Loucy (cell line): ENCODE data around the gene ARGFX.

Experiments used
- H2AFZ ChIP-seq: fragments of 200-600 bp; sonication (generic); 2 replicates; pipeline ENCODE4 v1.6.0; 2016; ENCODE audit warnings: antibody characterized with exemption, mild to moderate bottlenecking, low read length, moderate library complexity
- H3F3A ChIP-seq: fragments of 200-600 bp; 2 replicates; pipeline ENCODE4 v1.6.0; 2016; ENCODE audit warnings: antibody characterized with exemption, low read depth, mild to moderate bottlenecking
- H3K27me3 ChIP-seq: fragments of 200-600 bp; sonication (generic); 2 replicates; pipeline ENCODE4 v1.6.1; 2014; ENCODE audit warnings: low read length, mild to moderate bottlenecking; ENCODE audit not compliant: insufficient read depth, poor library complexity, severe bottlenecking
- H3K36me3 ChIP-seq: fragments of 200-600 bp; sonication (generic); 2 replicates; pipeline ENCODE4 v1.6.1; 2016; ENCODE audit warnings: low read length; ENCODE audit not compliant: insufficient read depth
- H3K4me1 ChIP-seq: fragments of 200-600 bp; sonication (generic); 2 replicates; pipeline ENCODE4 v1.5.1; 2014; ENCODE audit warnings: low read length, mild to moderate bottlenecking; ENCODE audit not compliant: insufficient read depth, poor library complexity, severe bottlenecking
- H3K4me2 ChIP-seq: fragments of 200-600 bp; sonication (generic); 2 replicates; pipeline ENCODE4 v1.6.0; 2014; ENCODE audit warnings: antibody characterized with exemption, low read length, low read depth, mild to moderate bottlenecking; ENCODE audit not compliant: poor library complexity, severe bottlenecking
- H3K4me3 ChIP-seq: fragments of 200-600 bp; sonication (generic); 2 replicates; pipeline ENCODE4 v1.5.1; 2014; ENCODE audit warnings: low read length, mild to moderate bottlenecking, mixed read lengths; ENCODE audit not compliant: poor library complexity, severe bottlenecking
- H3K79me2 ChIP-seq: fragments of 200-600 bp; sonication (generic); 2 replicates; pipeline ENCODE4 v1.6.1; 2014; ENCODE audit warnings: low read length; ENCODE audit not compliant: insufficient read depth
- H3K9ac ChIP-seq: fragments of 200-600 bp; sonication (generic); 2 replicates; pipeline ENCODE4 v1.6.0; 2014; ENCODE audit warnings: mild to moderate bottlenecking, low read depth, low read length, moderate library complexity; ENCODE audit not compliant: poor library complexity, severe bottlenecking
- H3K9me2 ChIP-seq: fragments of 200-600 bp; sonication (generic); replicated peaks from 2 replicates; pipeline ENCODE4 v1.6.1; 2016; ENCODE audit warnings: low read depth, low read length, mixed read lengths
- H3K9me3 ChIP-seq: fragments of 200-600 bp; sonication (generic); 2 replicates; pipeline ENCODE4 v1.6.1; 2014; ENCODE audit warnings: mild to moderate bottlenecking, antibody characterized with exemption, low read length, low read depth; ENCODE audit not compliant: insufficient read depth
- H4K20me1 ChIP-seq: fragments of 200-600 bp; sonication (generic); 2 replicates; pipeline ENCODE4 v1.6.0; 2014; ENCODE audit warnings: antibody characterized with exemption, low read length, mild to moderate bottlenecking; ENCODE audit not compliant: insufficient read depth, poor library complexity, severe bottlenecking
- EZH2phosphoT487 ChIP-seq: fragments of 200-600 bp; IDR thresholded peaks from 2 replicates; pipeline ENCODE4 v1.6.1; 2018; ENCODE audit warnings: antibody characterized with exemption, mild to moderate bottlenecking, moderate library complexity, borderline replicate concordance
- TF ChIP-seq, protein P1 (sequence below): fragments of 200-600 bp; sonication (generic); conservative IDR thresholded peaks from 2 replicates; pipeline ENCODE4 v1.5.1; 2014; ENCODE audit warnings: mild to moderate bottlenecking, antibody characterized with exemption, low read length

The ARGFX gene

DNA sequence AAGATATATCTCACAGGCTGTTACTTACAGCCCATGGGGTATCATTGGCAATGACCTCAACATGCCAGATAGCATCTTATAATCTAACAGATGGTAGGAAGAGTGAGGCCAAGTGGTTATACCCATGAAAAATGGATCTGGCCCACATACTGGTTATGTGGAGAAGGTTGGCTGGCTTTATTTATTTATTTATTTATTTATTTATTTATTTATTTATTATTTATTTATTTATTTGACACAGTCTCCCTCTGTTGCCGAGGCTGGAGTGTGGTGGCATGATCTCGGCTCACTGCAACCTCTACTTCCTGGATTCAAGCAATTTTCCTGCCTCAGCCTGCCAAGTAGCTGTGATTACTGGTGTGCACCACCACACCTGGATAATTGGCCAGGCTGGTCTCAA lies 37.0 kb downstream of the ARGFX start:
- Histone ChIP-seq H4K20me1 (no peaks in the 10 kb centered on the region), H3F3A (no peaks in the 10 kb centered on the region), H3K27me3 (no peaks in the 10 kb centered on the region), H3K9ac (no peak overlapping the region), H3K79me2 (no peaks in the 10 kb centered on the region), H2AFZ (no peak overlapping the region), H3K9me3 (no peaks in the 10 kb centered on the region), H3K36me3 (no peaks in the 10 kb centered on the region), H3K4me1 (no peaks in the 10 kb centered on the region), H3K4me3 (no peak overlapping the region), H3K9me2 (no peaks in the 10 kb centered on the region), H3K4me2 (no peak overlapping the region)
- TF ChIP-seq, protein P1, sequence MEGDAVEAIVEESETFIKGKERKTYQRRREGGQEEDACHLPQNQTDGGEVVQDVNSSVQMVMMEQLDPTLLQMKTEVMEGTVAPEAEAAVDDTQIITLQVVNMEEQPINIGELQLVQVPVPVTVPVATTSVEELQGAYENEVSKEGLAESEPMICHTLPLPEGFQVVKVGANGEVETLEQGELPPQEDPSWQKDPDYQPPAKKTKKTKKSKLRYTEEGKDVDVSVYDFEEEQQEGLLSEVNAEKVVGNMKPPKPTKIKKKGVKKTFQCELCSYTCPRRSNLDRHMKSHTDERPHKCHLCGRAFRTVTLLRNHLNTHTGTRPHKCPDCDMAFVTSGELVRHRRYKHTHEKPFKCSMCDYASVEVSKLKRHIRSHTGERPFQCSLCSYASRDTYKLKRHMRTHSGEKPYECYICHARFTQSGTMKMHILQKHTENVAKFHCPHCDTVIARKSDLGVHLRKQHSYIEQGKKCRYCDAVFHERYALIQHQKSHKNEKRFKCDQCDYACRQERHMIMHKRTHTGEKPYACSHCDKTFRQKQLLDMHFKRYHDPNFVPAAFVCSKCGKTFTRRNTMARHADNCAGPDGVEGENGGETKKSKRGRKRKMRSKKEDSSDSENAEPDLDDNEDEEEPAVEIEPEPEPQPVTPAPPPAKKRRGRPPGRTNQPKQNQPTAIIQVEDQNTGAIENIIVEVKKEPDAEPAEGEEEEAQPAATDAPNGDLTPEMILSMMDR = no peak

DNA sequence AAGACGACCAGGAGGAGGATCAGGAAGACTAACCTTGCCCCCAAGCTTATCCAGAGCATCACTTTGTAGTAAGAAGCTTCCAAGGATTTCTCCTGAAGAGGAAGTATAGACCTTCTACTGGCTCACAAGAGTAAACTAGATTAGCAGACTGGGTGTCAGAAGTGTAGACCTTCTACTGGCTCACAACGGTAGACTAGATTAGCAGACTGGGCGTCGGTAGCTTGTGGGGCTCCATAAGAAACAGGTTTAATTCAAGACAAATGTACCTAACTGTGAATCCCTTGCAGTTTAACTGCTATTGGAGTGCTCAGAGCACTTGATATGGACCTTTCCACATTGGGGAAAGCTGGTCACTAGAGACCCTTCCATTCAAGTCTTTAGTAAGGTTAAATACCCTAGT lies 38.4 kb downstream of the ARGFX start:
- Histone ChIP-seq H3K4me3 (no peak overlapping the region), H3K36me3 (no peaks in the 10 kb centered on the region), H3K9me2 (no peaks in the 10 kb centered on the region), H3K9ac (no peak overlapping the region), H3F3A (no peaks in the 10 kb centered on the region), H4K20me1 (no peaks in the 10 kb centered on the region), H3K79me2 (no peaks in the 10 kb centered on the region), H3K4me1 (no peaks in the 10 kb centered on the region), H3K27me3 (no peaks in the 10 kb centered on the region), H2AFZ (no peak overlapping the region), H3K4me2 (no peak overlapping the region), H3K9me3 (no peaks in the 10 kb centered on the region)
- no peak for TF ChIP-seq EZH2phosphoT487
